Measurements from ENCODE around the gene ERMP1.

DNA sequence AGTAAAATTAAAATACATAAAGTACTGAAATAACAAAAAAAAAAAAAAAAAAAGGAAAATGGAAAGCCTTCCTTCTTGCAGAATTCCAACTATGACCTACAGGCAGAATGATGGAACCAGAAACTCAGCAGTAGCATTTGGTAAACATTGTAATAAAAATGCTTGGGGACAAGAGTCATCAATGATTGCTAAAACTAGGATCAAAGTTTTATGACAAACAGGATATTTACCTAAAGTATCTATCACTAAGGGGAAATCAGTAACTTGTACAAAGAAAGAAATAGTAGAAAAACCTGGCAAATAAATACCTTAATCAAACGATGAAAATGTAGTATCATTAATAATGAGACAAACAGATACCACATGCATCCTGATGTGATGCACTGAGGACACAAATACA, 17.5 kb downstream of the ERMP1 start:
- TF ChIP-seq MYC (IDR thresholded peaks at IDR 0.05; ENCODE audit: low read depth, low read length) (no peak), POLR2A (IDR thresholded peaks at IDR 0.05; ENCODE audit: extremely low read depth, insufficient read length) (no peak)
